Activated CD4-positive, alpha-beta memory T cell treated with anti-CD3 and anti-CD28 coated beads, Interleukin-2, amount 10 ng/mL, durations not matched to agents 7 days and 5 days (primary cell): ENCODE data around the gene IRF2. TPM values are rescaled to one million over a fixed set of nuclear protein-coding genes. Genes with fewer than 3 reads are reported as not detected.

Source experiments
- CTCF ChIA-PET: fragments of 350-600 bp; sonication (Branson Sonifier 250); formaldehyde crosslinking; loops from one replicate; lab custom pipeline; 2021; ENCODE audit warnings: antibody characterized with exemption, inconsistent platforms; lab: Charles Lee
- POLR2A ChIA-PET: fragments of 350-600 bp; sonication (Branson Sonifier 250); formaldehyde crosslinking; loops from one replicate; lab custom pipeline; 2021; ENCODE audit warnings: antibody characterized with exemption; lab: Charles Lee
- DNase-seq: peaks from one replicate; pipeline ENCODE4 v3.0.0-alpha.2; 2020
- H3K27ac Mint-ChIP-seq: one replicate; pipeline ENCODE4 v1.8.0; 2021; ENCODE audit warnings: mild to moderate bottlenecking, mixed read lengths
- H3K27me3 Mint-ChIP-seq: one replicate; pipeline ENCODE4 v1.8.0; 2021; ENCODE audit warnings: mixed read lengths
- H3K36me3 Mint-ChIP-seq: one replicate; pipeline ENCODE4 v1.8.0; 2021; ENCODE audit warnings: low read depth, mixed read lengths
- H3K4me1 Mint-ChIP-seq: one replicate; pipeline ENCODE4 v1.8.0; 2021; ENCODE audit warnings: mixed read lengths
- H3K4me3 Mint-ChIP-seq: one replicate; pipeline ENCODE4 v1.8.0; 2021; ENCODE audit warnings: mild to moderate bottlenecking, mixed read lengths
- H3K9me3 Mint-ChIP-seq: one replicate; pipeline ENCODE4 v1.8.0; 2021; ENCODE audit warnings: mixed read lengths
- total RNA-seq, 2 experiments: library from RNA; stranded (reverse); gene quantifications; one replicate each; pipeline ENCODE4 v1.2.3, GENCODE V29; 2021

IRF2 gene
- total RNA-seq, 2 experiments from 2014 or later = 77.2 to 78.5 TPM

GRCh38 chr4:184373886-184374405, 100.4 kb downstream of the IRF2 start:
- H3K9me3 Mint-ChIP-seq = no peaks in the 10 kb centered on the region
- CTCF ChIA-PET = no interaction called here
- peaks cover 18% of the 10 kb centered on the region for H3K4me1 Mint-ChIP-seq
- H3K4me3 Mint-ChIP-seq = no peak overlapping the region
- H3K27ac Mint-ChIP-seq = no peak overlapping the region
- H3K36me3 Mint-ChIP-seq = peaks cover 10% of the 10 kb centered on the region
- DNase-seq = no peak
- no peaks in the 10 kb centered on the region for H3K27me3 Mint-ChIP-seq
- POLR2A ChIA-PET = no interaction called here

GRCh38 chr4:184371390-184371787, 103.0 kb downstream of the IRF2 start:
- DNase-seq = no peak
- no peak overlapping the region for H3K4me3 Mint-ChIP-seq
- H3K4me1 Mint-ChIP-seq = peaks cover 19% of the 10 kb centered on the region
- no peak overlapping the region for H3K27ac Mint-ChIP-seq
- H3K27me3 Mint-ChIP-seq = no peaks in the 10 kb centered on the region
- no peaks in the 10 kb centered on the region for H3K9me3 Mint-ChIP-seq
- CTCF ChIA-PET = no interaction called here
- POLR2A ChIA-PET = no interaction called here
- peaks cover 9% of the 10 kb centered on the region for H3K36me3 Mint-ChIP-seq

GRCh38 chr4:184370711-184371389, 103.5 kb downstream of the IRF2 start:
- POLR2A ChIA-PET = no interaction called here
- Mint-ChIP-seq H3K36me3 (peaks cover 9% of the 10 kb centered on the region), H3K9me3 (no peaks in the 10 kb centered on the region), H3K4me1 (peaks cover 19% of the 10 kb centered on the region), H3K27ac (no peak overlapping the region), H3K4me3 (no peak overlapping the region), H3K27me3 (no peaks in the 10 kb centered on the region)
- no peak for DNase-seq
- CTCF ChIA-PET = no interaction called here

- H3K36me3 Mint-ChIP-seq = peaks cover 9% of the 10 kb centered on the region
- H3K9me3 Mint-ChIP-seq = no peaks in the 10 kb centered on the region
- ChIA-PET POLR2A (no interaction called here), CTCF (no interaction called here)
- peaks cover 15% of the 10 kb centered on the region for H3K4me1 Mint-ChIP-seq
- no peak overlapping the region for H3K27ac Mint-ChIP-seq
- no peak overlapping the region for H3K4me3 Mint-ChIP-seq
- DNase-seq = no peak
- no peaks in the 10 kb centered on the region for H3K27me3 Mint-ChIP-seq
Observed at GRCh38 chr4:184369871-184370270, 104.5 kb downstream of the IRF2 start.

- H3K36me3 Mint-ChIP-seq = peaks cover 12% of the 10 kb centered on the region
- H3K4me3 Mint-ChIP-seq = no peak overlapping the region
- no peak overlapping the region for H3K27ac Mint-ChIP-seq
- H3K27me3 Mint-ChIP-seq = no peaks in the 10 kb centered on the region
- CTCF ChIA-PET = no interaction called here
- POLR2A ChIA-PET = interaction anchor here (0.9 kb wide), 1 partner anchor 10 kb away, joined by 3 read pairs; no protein-coding TSS in a partner anchor
- no peak for DNase-seq
- H3K4me1 Mint-ChIP-seq = peaks cover 8% of the 10 kb centered on the region
- no peaks in the 10 kb centered on the region for H3K9me3 Mint-ChIP-seq
Observed at GRCh38 chr4:184368731-184369130, 105.6 kb downstream of the IRF2 start.

- Mint-ChIP-seq H3K36me3 (peaks cover 12% of the 10 kb centered on the region), H3K4me3 (no peak overlapping the region), H3K9me3 (no peaks in the 10 kb centered on the region), H3K27ac (no peak overlapping the region), H3K4me1 (peaks cover 5% of the 10 kb centered on the region), H3K27me3 (no peaks in the 10 kb centered on the region)
- no peak for DNase-seq
- CTCF ChIA-PET = no interaction called here
- POLR2A ChIA-PET = interaction anchor here (0.9 kb wide), 1 partner anchor 9 kb away, joined by 3 read pairs; no protein-coding TSS in a partner anchor
Observed at GRCh38 chr4:184368290-184368689, 106.1 kb downstream of the IRF2 start.

GRCh38 chr4:184364100-184364921, 110.0 kb downstream of the IRF2 start:
- peaks cover 12% of the 10 kb centered on the region for H3K36me3 Mint-ChIP-seq
- peaks cover 5% of the 10 kb centered on the region for H3K4me1 Mint-ChIP-seq
- no peak for DNase-seq
- H3K4me3 Mint-ChIP-seq = no peak overlapping the region
- POLR2A ChIA-PET = no interaction called here
- no peaks in the 10 kb centered on the region for H3K27me3 Mint-ChIP-seq
- no peaks in the 10 kb centered on the region for H3K9me3 Mint-ChIP-seq
- H3K27ac Mint-ChIP-seq = no peak overlapping the region
- CTCF ChIA-PET = no interaction called here

GRCh38 chr4:184363258-184363657, 111.1 kb downstream of the IRF2 start:
- no peaks in the 10 kb centered on the region for H3K27me3 Mint-ChIP-seq
- ChIA-PET POLR2A (no interaction called here), CTCF (no interaction called here)
- no peak overlapping the region for H3K4me3 Mint-ChIP-seq
- H3K27ac Mint-ChIP-seq = no peak overlapping the region
- H3K4me1 Mint-ChIP-seq = peaks cover 5% of the 10 kb centered on the region
- peaks cover 8% of the 10 kb centered on the region for H3K36me3 Mint-ChIP-seq
- no peak for DNase-seq
- H3K9me3 Mint-ChIP-seq = no peaks in the 10 kb centered on the region

- H3K27me3 Mint-ChIP-seq = no peaks in the 10 kb centered on the region
- H3K9me3 Mint-ChIP-seq = no peaks in the 10 kb centered on the region
- no peak overlapping the region for H3K4me3 Mint-ChIP-seq
- ChIA-PET POLR2A (no interaction called here), CTCF (interaction anchor here (1.0 kb wide), 1 partner anchor 98 kb away, joined by 4 read pairs; no protein-coding TSS in a partner anchor)
- peaks cover 6% of the 10 kb centered on the region for H3K36me3 Mint-ChIP-seq
- H3K4me1 Mint-ChIP-seq = peaks cover 4% of the 10 kb centered on the region
- no peak overlapping the region for H3K27ac Mint-ChIP-seq
- no peak for DNase-seq
Observed at GRCh38 chr4:184362396-184362795, 112.0 kb downstream of the IRF2 start.

GRCh38 chr4:184361443-184361842, 112.9 kb downstream of the IRF2 start:
- Mint-ChIP-seq H3K27ac (no peak overlapping the region), H3K4me3 (no peak overlapping the region), H3K4me1 (no peaks in the 10 kb centered on the region), H3K36me3 (peaks cover 4% of the 10 kb centered on the region), H3K9me3 (no peaks in the 10 kb centered on the region), H3K27me3 (no peaks in the 10 kb centered on the region)
- POLR2A ChIA-PET = interaction anchor here (1.2 kb wide), 1 partner anchor 113 kb away, joined by 4 read pairs; the partner anchor contains the start of gene IRF2
- CTCF ChIA-PET = interaction anchor here (1.0 kb wide), 1 partner anchor 97 kb away, joined by 4 read pairs; no protein-coding TSS in a partner anchor
- DNase-seq = no peak

- POLR2A ChIA-PET = no interaction called here
- H3K4me3 Mint-ChIP-seq = no peak overlapping the region
- H3K9me3 Mint-ChIP-seq = no peaks in the 10 kb centered on the region
- CTCF ChIA-PET = no interaction called here
- H3K36me3 Mint-ChIP-seq = peaks cover 4% of the 10 kb centered on the region
- H3K27me3 Mint-ChIP-seq = no peaks in the 10 kb centered on the region
- no peak for DNase-seq
- H3K27ac Mint-ChIP-seq = no peak overlapping the region
- peaks cover 7% of the 10 kb centered on the region for H3K4me1 Mint-ChIP-seq
Observed at GRCh38 chr4:184359888-184360287, 114.5 kb downstream of the IRF2 start.

- Mint-ChIP-seq H3K27me3 (no peaks in the 10 kb centered on the region), H3K9me3 (no peaks in the 10 kb centered on the region), H3K27ac (no peak overlapping the region), H3K4me3 (no peak overlapping the region), H3K36me3 (no peaks in the 10 kb centered on the region), H3K4me1 (peaks cover 11% of the 10 kb centered on the region)
- DNase-seq = no peak
- CTCF ChIA-PET = interaction anchor here (1.4 kb wide), 1 partner anchor 107 kb away, joined by 3 read pairs; no protein-coding TSS in a partner anchor
- POLR2A ChIA-PET = interaction anchor here (0.6 kb wide), 1 partner anchor 9 kb away, joined by 3 read pairs; no protein-coding TSS in a partner anchor
Observed at GRCh38 chr4:184358521-184359232, 115.7 kb downstream of the IRF2 start.
